ENCODE measurements around the gene TMEM175. TPM values are rescaled to one million over a fixed set of nuclear protein-coding genes. Genes with fewer than 3 reads are reported as not detected.
"Not testable (repeated sequence)": the region's sequence is repeated elsewhere in the genome, so short reads cannot be mapped to it uniquely, and the experiment has no call there.

TMEM175 gene
- total RNA-seq, 2 donors from 2014 or later: 15.3 to 16.4 TPM

DNA sequence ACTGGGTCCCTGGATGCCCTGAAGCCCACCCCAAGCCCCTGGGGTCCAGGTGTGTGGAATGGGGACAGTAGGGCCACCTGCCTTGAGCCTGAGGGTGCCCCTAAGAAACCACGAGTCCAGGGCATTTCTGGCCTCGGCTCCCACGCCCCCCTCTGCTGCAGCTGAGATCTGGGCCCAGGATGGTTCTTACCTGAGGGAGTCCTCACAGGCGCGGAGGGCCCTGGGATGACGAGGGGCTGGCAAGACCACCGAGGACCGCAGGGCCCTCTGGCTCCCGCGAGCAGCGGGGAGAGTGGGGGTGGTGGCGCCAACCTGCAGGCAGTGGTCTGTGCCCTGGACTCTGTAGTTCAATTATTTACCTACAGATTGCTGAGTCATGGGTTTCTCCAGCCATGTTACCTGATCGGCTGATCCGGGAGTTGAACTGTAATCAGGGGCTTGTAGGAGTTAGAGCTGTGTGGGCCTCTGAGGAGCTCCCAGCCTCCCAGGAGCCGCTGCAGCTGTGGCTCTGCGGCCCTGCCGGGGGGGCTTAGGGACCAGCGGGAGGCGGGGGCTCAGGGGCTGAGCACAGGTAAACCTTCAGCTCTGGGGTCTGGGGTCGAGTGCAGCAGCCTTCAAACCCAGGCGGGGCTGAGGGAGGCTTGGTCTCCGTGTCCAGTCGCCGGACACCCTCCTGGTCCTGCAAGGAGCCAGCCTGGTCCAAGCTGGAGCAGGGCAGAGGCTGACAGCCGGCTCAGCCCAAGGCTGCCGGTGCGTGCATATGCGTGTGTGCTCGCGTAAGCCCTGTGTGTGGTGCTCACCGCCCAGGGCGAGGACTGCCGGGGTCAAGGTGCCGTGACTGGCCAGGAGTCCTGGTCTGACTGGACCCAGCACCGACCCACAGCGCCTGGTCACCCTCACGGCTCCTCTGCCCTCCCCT is 61.1 kb downstream of the TMEM175 start, which contains the start of gene SLC26A1:
TSS of gene SLC26A1 (minus strand) at position 294 of the 919 bp plus-strand sequence. CDS start 1,701 bp downstream, outside the sequence.
- intact Hi-C loops (cut with DNase I): loop anchor here in 1 of 2 donors (1.0 kb wide), 1 partner anchor 34 kb away; no protein-coding TSS in a partner anchor
- DNase-seq (ENCODE audit: low spot score): no peak

- intact Hi-C loops (cut with DNase I): no loop called here
- DNase-seq (ENCODE audit: low spot score): no peak
Measured at GRCh38 chr4:995311-996026, 63.2 kb downstream of the TMEM175 start.

- intact Hi-C loops (cut with DNase I): no loop called here
- DNase-seq (ENCODE audit: low spot score): no peak
Measured at GRCh38 chr4:996030-996996, 64.1 kb downstream of the TMEM175 start.

- intact Hi-C loops (cut with DNase I): no loop called here
- no peak for DNase-seq (ENCODE audit: low spot score)
Measured at GRCh38 chr4:996997-997374, 64.7 kb downstream of the TMEM175 start.

DNA sequence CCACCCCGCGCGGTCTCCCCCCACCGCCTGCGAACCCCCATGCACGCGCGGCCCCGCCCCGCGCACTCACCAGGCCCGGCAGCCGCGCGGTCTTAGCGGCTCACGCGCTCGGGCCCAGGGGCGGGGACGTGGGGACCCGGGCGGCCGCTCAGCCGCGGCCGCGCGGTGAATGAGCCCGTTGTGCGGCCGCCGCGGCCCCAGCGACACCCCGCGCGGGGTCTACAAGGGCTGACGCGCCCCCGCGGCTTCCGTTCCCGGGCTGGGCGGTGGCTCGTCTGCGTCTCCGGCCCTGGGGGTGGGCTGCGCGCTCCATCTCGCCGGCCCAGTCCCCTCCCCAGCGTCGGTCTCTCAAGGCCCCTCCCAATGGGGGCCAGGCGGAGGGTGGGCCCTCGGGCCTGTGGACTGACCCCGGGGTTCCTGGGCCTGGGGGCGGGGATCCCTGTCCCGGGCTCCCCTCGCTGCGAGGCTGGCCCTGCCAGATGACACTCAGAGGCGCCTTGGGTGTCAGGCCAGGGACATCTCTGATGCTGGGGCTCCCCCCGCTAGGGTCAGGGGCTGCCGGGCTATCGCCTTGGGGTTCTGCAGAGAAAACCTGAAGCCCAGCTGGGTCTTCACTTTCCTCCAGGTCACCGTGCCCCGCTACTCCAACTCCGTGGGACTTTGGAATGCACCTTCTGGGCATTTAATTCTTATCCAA is 65.3 kb downstream of the TMEM175 start:
- intact Hi-C loops (cut with DNase I): no loop called here
- DNase-seq (ENCODE audit: low spot score): no peak

DNA sequence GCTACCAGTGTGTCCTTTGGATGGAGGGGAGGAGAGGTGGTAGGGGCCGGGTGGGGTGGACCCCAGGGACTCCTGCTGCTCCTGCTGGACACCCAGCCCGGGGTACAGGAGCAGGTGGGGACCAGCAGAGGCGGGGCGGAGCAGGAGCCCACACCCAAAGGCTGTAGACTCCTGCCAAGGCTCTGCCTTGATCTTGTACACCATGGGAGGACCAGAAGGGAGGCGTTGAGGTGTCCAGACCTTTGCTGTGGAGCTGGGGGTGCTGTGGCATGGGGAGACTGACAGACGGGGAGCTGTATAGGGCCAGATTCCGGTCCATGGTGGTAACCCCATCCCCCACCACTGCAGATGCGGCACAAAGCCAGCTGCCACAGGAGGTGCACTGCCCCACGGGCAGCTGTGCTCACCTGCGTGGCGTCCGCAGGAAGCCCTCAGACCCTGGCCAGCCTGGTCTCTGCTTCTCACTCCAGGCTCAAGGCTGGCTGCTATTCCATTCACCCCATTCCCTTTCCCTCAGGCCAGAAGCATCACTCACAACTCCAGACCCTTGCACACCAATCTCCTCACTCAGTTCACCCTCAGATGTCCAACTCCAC is 65.9 kb downstream of the TMEM175 start:
- DNase-seq (ENCODE audit: low spot score): no peak
- intact Hi-C loops (cut with DNase I): no loop called here

DNA sequence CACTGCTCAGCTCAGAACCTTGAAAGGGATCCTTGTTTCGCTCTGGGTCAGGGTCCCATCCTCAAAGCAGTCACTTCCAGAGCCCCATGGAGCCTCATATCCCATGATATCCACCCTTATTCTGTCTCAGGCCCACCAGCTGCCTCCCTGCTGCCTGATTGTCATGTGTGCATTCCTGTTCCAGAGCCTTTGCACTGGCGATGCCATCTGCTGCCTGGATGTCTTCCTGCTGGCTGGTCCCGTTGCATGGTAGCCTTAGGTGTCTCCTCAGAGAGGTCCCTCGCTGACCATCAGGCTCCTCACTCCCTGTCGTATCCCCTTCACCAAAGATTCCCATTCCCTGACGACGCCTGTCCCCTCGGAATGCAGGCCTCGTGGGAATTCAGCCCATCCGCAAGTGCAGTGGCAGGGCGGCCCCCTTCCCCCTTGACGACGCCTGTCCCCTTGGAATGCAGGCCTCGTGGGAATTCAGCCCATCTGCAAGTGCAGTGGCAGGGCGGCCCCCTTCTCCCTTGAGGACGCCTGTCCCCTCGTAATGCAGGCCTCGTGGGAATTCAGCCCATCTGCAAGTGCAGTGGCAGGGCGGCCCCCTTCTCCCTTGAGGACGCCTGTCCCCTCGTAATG is 67.1 kb downstream of the TMEM175 start:
- DNase-seq (ENCODE audit: low spot score); intact Hi-C loops (cut with DNase I): not testable (repeated sequence)

DNA sequence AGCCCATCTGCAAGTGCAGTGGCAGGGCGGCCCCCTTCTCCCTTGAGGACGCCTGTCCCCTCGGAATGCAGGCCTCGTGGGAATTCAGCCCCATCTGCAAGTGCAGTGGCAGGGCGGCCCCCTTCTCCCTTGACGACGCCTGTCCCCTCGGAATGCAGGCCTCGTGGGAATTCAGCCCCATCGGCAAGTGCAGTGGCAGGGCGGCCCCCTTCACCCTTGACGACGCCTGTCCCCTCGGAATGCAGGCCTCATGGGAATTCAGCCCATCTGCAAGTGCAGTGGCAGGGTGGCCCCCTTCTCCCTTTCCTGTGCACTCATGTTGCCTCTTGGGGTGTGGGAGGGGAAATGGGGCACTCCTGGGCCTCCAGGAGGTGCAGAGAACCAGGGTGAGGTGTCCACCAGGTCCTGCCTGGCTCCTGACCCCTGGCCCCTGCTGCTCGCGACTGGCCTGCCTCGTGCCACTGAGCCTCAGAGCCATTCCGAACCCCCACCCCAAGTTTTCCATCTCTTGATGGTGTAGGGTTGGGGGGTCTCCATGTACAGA is 67.7 kb downstream of the TMEM175 start:
- DNase-seq (ENCODE audit: low spot score): no peak

GRCh38 chr4:1000686-1001260 is 68.5 kb downstream of the TMEM175 start:
- DNase-seq (ENCODE audit: low spot score): no peak

More for the DNA sequence above, 67.7 kb downstream of the TMEM175 start:
- intact Hi-C loops (cut with DNase I): no loop called here

DNA sequence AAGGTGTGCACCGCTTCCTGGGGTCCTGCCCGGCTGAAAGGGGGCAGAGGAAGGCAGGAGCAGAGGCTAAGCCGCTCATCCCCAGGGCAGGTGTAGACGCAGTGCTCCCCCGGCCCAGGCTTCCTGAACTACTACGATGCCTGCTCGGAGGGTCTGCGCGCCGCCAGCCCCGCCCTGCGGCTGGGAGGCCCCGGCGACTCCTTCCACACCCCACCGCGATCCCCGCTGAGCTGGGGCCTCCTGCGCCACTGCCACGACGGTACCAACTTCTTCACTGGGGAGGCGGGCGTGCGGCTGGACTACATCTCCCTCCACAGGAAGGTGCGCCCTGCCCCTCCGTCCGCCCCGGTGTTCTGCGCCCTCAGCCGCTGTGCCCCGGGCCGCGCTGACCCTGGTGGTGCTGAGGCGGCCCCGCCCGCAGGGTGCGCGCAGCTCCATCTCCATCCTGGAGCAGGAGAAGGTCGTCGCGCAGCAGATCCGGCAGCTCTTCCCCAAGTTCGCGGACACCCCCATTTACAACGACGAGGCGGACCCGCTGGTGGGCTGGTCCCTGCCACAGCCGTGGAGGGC is 69.4 kb downstream of the TMEM175 start:
- intact Hi-C loops (cut with DNase I): no loop called here
- DNase-seq (ENCODE audit: low spot score): no peak

More at GRCh38 chr4:1000686-1001260, 68.5 kb downstream of the TMEM175 start:
- intact Hi-C loops (cut with DNase I): no loop called here

DNA sequence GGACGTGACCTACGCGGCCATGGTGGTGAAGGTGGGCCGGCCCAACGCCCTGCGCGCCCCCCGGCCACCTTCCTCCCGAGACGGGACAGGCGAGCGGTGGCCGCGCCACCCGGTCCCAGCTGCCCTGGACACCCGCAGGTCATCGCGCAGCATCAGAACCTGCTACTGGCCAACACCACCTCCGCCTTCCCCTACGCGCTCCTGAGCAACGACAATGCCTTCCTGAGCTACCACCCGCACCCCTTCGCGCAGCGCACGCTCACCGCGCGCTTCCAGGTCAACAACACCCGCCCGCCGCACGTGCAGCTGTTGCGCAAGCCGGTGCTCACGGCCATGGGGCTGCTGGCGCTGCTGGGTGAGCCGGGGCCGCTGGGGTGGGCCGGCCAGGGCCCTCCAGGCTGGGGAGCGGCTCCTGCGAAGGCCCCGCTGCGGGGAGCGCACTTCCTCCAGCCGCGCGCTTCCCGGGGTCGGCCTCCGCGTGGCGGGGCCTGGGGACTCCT is 69.9 kb downstream of the TMEM175 start:
- intact Hi-C loops (cut with DNase I): no loop called here
- no peak for DNase-seq (ENCODE audit: low spot score)

GRCh38 chr4:1002631-1003251 is 70.5 kb downstream of the TMEM175 start:
- intact Hi-C loops (cut with DNase I): no loop called here
- no peak for DNase-seq (ENCODE audit: low spot score)

DNA sequence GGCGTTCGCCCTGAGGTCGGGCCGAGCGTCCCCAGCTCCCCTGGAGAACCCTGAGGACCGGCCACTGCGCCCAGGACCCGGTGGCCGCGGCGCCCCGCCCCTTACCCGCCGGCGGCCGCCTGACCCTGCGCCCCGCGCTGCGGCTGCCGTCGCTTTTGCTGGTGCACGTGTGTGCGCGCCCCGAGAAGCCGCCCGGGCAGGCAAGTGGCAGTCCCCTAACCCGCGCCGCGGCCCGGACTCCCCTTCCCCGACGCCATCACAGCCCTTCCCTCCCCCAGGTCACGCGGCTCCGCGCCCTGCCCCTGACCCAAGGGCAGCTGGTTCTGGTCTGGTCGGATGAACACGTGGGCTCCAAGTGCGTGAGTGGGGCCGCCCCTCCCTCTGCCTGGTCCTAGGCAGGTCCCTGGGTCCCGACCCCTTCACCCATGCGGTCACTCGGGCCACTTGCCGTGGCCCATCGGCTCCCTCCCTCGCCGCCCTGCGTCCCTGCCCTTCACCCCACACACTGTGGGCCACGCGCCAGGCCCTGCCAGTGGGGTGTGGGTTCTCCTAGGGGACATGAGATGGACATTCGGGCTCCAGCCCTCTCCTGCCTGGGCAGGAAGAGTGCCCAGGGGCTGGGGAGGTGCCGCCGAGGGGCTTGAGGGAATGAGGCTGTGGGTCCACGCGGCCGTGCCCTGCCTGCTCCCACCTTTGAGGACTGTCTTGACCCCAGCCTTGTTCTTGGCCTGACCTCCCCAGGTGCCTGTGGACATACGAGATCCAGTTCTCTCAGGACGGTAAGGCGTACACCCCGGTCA is 71.2 kb downstream of the TMEM175 start:
- intact Hi-C loops (cut with DNase I): no loop called here
- no peak for DNase-seq (ENCODE audit: low spot score)

GRCh38 chr4:1004071-1004418 is 71.8 kb downstream of the TMEM175 start:
- intact Hi-C loops (cut with DNase I): no loop called here

More at GRCh38 chr4:1004071-1004418, 71.8 kb downstream of the TMEM175 start:
- no peak for DNase-seq (ENCODE audit: low spot score)
